ENCODE results near the gene ULK4. TPM values are rescaled to one million over a fixed set of nuclear protein-coding genes. Genes with fewer than 3 reads are reported as not detected.
A peak's percentile ranks its signal among the peaks of the same experiment; 100 is the strongest.
"Not testable (repeated sequence)": the region's sequence is repeated elsewhere in the genome, so short reads cannot be mapped to it uniquely, and the experiment has no call there.

ULK4 gene
- 0.79 and 3.6 TPM in 2 replicates for total RNA-seq (2014; rRNA removed; shearing (Covaris generic); ENCODE audit: low replicate concordance)

DNA sequence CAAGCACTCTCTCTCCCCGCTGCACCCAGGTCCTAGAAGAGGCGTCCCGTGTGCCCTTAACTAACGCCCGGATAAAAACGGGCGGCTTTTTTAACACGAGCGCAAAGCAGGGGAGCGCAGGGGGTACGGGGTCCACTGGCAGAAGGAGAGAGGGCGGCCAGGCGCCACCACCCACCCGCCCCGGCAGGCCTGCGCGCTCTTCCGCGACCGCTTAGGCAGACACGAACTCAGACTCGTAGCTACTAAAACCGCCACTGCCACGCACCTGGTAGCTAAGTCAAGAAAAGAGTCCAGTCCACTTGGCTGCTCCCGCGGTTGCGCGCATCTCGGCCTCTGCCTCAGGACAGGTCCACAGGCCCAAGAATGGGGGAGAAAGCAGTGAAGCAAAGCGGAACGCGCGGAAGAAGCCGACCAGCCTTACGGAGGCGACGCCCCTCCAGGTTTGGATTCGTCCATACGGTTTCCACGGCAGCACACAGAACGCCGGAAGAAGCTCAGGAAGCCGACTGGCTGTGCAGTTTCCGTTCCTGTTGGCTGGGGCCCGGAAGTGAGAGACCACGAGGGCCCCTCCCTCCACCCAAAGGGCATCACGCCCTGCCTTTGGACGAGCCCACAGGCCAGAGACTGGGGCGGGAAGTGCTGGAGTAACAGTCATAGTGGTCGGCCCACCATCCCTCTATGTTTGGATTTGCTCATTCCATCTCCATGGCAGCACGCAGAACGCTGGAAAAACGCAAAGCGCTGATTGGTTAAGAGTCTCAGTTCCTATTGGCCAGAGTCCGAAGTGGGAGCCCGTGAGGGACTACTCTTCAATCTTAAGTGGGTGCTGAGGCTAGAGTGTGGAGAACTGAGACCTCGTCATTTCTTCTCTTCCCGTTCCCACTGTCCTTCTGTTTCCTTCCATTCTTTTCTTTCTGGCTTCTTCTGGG lies at the start of gene ULK4:
Gene ULK4 (minus strand): TSS at position 353 of the 929 bp plus-strand sequence. CDS start 7,344 bp downstream, outside the sequence.
- peak within 1 kb of the TSS; percentile 89 for H3K4me3 ChIP-seq
- DNase-seq: peak; percentile 97
- H3K9me3 ChIP-seq: no peaks in the 10 kb centered on the region
- H3K36me3 ChIP-seq: peaks cover 2% of the 10 kb centered on the region; the same call in 1 of the 2 replicates
- no peaks in the 10 kb centered on the region for H3K27me3 ChIP-seq

DNA sequence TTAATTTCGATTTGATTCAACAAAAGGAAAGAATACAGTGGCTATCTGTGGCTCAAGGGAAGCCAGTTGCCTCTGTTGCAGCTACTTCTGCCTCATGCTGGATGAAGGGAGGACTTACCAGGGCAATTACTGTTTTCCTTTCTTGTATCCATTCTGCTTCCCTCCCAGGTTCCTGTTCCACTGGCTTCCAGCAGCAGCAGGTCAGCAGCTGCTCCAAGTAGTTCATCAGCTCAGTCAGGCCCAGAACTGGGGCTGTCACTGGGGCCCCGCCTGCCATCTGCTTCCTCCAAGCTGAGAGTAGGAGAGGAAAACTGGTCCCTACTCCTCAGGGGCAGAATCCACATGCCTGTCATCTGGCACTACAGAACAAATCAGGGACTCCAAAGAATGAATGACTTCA lies 48.6 kb upstream of the ULK4 start:
- Histone ChIP-seq H3K27me3 (no peaks in the 10 kb centered on the region), H3K9me3 (no peaks in the 10 kb centered on the region), H3K36me3 (no peaks in the 10 kb centered on the region), H3K4me3 (no peak overlapping the region)
- no peak for DNase-seq

DNA sequence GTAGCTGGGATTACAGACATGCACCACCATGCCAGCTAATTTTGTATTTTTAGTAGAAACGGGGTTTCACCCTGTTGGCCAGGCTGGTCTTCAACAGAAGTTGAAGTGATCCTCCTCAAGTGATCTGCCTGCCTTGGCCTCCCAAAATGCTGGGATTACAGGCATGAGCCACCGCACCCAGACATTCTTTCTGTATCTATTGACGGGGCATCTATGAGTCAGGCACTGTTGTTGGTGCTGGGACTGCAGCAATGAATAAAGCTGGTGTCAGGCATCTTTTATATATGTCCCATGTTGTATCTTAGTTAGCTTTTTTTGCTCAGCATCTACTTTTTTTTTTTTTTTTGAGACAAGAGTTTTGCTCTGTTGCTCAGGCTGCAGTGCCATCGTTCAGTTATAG lies 47.6 kb upstream of the ULK4 start:
- no peak for DNase-seq
- H3K27me3 ChIP-seq: no peaks in the 10 kb centered on the region
- H3K36me3 ChIP-seq: no peaks in the 10 kb centered on the region
- H3K4me3 ChIP-seq: no peak overlapping the region
- no peaks in the 10 kb centered on the region for H3K9me3 ChIP-seq

DNA sequence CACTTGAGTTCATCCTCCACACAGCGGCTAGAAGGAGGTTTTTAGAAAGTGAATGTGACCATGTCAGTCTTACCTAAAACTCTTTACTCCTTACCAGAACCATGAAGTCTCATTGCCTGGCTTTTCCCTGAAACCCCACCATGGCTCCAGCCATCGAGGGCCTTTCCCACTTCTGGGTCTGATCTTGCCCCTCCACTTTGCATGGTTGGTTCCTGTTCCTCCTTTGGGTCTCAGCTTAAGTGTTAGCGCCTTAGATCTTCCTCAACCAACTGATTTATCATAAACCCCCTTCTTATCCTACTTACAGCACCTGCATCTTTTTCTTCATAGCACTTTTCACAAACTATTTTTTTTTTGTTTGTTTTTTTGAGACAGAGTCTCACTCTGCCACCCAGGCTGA lies 45.9 kb upstream of the ULK4 start:
- Histone ChIP-seq H3K4me3 (no peak overlapping the region), H3K27me3 (no peaks in the 10 kb centered on the region), H3K9me3 (no peaks in the 10 kb centered on the region), H3K36me3 (no peaks in the 10 kb centered on the region)
- DNase-seq: no peak

DNA sequence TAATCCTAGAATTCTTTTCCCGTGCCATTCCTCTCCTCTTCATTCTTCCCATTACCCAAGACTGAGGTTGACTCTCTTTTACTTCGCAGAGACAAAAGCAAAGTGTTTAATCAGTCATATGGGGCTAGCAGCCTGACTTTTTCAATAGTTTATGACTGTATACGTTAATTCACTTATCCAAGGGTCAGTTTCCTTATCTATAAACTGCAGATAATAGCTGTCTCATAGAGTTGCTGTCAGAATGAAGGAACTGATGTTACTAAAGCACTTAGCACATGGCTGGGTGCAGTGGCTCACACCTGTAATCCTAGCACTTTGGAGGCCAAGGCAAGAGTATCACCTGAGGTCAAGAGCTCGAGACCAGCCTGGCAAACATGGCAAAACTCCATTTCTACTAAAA lies 43.5 kb upstream of the ULK4 start:
- DNase-seq: no peak
- no peaks in the 10 kb centered on the region for H3K36me3 ChIP-seq

DNA sequence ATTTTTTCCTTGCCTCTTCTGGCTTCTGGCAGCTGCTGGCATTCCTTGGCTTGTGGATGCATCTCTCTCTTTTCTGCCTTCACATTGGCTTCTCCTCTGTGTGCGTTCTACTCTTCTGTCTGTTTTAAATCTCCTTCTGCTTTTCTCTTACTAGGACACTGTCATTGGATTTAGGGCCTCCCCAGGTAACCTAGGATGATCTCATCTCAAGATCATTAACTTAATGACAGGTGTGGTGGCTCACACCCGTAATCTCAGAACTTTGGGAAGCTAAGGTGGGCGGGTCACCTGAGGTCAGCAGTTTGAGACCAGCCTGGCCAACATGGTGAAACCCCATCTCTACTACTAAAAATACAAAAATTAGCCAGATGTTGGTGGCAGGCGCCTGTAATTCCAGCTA lies 40.9 kb upstream of the ULK4 start:
- DNase-seq: no peak
- no peaks in the 10 kb centered on the region for H3K9me3 ChIP-seq
- H3K27me3 ChIP-seq: no peaks in the 10 kb centered on the region
- H3K36me3 ChIP-seq: no peaks in the 10 kb centered on the region
- H3K4me3 ChIP-seq: no peak overlapping the region

More for the DNA sequence above, 43.5 kb upstream of the ULK4 start:
- Histone ChIP-seq H3K9me3 (no peaks in the 10 kb centered on the region), H3K4me3 (no peak overlapping the region), H3K27me3 (no peaks in the 10 kb centered on the region)

DNA sequence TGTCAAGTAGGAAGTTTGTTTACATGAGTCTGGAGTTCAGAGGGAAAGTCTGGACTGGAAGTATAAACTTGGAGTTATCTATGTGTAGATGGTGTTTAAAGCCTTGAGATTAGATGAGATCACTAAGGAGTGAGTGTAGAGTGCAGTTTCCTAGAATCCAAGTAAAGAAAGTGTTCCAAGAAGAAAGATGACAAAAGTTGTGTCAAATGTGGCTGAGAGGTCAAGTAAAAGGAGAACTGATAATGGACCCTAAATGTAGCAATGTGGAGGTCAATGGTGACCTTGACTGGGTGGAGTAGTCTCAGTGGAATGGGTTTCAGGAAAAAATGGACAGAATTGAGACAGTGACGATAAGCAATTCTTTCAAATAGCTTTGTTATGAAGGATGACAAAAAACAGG lies 39.9 kb upstream of the ULK4 start:
- DNase-seq: no peak
- Histone ChIP-seq H3K4me3 (no peak overlapping the region), H3K27me3 (no peaks in the 10 kb centered on the region), H3K9me3 (no peaks in the 10 kb centered on the region), H3K36me3 (no peaks in the 10 kb centered on the region)

DNA sequence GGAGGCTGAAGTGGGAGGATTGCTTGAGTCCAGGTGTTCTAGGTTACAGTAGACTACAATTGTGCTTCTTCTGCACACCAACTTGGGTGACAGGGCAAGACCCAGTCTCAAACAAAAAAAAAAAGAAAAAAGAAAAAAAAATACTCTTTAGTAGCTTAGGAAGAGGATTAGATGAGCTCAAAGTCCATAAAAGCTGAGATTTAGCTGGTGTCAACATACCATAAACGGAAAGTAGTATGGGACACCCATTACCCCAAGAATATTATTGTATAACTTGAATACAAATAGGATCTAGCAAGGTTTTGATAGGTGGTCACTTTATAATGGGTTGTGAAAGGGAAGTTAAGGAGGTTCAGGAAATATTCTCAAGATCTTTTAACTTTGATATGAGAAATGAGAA lies 38.0 kb upstream of the ULK4 start:
- no peaks in the 10 kb centered on the region for H3K9me3 ChIP-seq
- no peak for DNase-seq
- no peak overlapping the region for H3K4me3 ChIP-seq
- H3K36me3 ChIP-seq: no peaks in the 10 kb centered on the region
- H3K27me3 ChIP-seq: no peaks in the 10 kb centered on the region

DNA sequence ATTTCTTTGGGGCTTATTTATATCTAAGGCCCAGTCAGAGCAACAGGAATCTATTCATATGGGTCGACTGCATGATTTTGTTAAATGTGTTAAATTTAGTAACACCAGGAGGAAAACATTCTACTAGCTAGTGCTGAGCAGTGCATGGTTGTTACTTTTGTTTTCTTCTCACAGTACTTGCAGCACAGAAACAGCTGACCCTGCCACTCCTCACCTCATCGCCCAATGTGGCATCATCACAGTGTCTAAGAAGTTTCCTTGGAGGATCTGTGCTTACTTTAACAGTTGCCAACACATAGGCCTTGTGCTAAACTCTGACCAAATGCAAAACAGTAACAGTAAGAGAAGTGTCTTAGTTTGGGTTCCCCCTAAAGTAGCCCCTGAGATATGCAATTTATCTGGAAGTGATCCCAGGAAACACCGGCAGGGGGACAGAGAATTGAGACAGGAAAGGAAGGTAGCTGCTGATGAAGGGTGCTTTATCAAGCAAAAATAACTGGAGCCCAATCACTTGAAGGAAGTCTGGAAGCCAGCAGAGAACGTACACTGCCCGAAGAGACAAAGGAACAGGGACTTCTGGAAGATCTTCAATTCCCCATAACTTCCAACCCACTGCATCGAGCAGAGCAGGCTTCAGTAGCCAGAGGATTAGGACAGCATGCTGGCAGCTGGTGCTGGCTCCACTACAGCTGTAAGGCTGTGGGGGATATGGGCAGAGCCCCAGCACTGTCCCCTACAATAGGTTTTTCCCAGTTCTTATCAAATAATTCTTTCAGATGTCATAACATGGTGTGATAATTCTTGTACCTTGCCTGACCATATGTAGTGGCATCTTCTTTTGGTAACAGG lies 36.0 kb upstream of the ULK4 start:
- DNase-seq: no peak
- Histone ChIP-seq H3K27me3 (no peaks in the 10 kb centered on the region), H3K9me3 (no peaks in the 10 kb centered on the region), H3K4me3 (no peak overlapping the region), H3K36me3 (no peaks in the 10 kb centered on the region)

DNA sequence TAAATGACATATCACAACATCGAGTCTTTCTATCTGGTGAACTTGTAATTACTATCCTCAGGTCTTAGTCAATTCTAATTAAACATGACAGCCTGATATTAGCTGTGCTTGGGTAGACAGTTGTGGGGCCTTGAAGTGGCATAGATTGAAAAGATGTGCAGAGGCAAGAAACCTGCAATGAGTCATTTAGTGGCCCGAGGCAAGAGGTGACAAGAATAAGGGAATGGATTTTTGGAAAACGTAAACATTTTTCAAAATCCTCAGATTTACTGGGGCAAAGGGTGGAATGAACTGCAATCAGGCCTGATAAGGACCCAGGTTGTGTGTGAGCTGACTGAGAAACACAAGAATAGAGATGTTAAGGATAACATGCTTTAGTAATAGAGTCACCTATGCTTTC lies 29.5 kb upstream of the ULK4 start:
- Histone ChIP-seq H3K4me3 (no peak overlapping the region), H3K36me3 (no peaks in the 10 kb centered on the region), H3K9me3 (no peaks in the 10 kb centered on the region), H3K27me3 (no peaks in the 10 kb centered on the region)
- DNase-seq: no peak

DNA sequence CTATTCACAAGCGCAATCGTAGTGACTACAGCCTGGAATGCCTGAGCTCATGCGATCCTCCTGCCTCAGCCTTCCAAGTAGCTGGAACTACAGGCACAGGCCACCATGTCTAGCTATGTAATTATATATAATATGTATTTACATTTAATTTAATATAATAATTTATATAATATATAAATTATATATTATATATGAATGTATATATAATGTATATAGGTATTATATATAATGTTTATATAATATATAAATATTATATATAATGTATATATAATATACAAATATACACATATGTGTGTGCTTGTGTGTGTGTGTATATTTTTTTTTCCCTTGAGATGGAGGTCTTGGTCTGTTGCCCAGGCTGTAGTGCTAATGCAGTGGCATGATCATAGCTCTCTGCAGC lies 27.6 kb upstream of the ULK4 start:
- H3K27me3 ChIP-seq: no peaks in the 10 kb centered on the region
- H3K36me3 ChIP-seq: no peaks in the 10 kb centered on the region
- H3K9me3 ChIP-seq: no peaks in the 10 kb centered on the region
- no peak overlapping the region for H3K4me3 ChIP-seq
- DNase-seq: no peak

DNA sequence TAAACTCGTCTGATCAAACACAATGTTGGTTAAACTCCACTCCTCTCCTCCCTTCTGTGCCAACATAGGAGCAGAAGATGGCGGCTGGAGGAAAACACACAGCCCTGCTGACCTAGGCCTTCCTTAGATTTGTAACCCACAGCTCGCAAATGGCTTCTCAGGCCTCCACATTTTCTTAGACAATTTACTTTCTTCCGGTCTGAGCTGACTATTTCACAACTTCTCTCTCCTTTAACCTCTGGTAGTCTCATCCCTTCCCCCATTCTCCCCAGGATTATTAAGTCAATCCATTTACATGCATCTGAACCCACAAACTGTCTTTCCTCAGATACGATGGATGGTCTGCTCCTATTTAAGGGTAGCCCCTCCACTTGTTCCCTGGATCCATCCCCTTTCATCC lies 25.7 kb upstream of the ULK4 start:
- no peak for DNase-seq
- no peaks in the 10 kb centered on the region for H3K36me3 ChIP-seq
- H3K9me3 ChIP-seq: no peaks in the 10 kb centered on the region
- no peak overlapping the region for H3K4me3 ChIP-seq
- H3K27me3 ChIP-seq: no peaks in the 10 kb centered on the region

DNA sequence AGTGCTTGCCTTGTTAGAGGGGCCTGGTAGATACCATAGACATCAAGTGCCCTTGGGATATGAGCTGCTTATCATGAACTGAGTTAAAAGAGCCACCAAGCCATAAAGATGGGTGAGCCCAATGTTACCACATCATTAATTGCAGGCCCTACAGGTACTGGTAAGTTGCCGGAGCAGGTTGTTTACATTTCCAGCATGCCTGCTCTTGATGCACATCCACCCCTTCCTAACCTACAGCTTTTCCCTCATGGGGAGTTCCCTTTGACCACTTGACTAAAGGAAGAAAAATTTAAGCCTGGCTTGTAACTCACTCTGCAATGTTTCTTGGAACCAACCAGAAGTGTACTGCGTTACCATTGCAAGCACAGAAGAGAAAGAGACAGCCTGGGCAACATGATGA lies 24.7 kb upstream of the ULK4 start:
- no peak for DNase-seq
- Histone ChIP-seq H3K36me3 (no peaks in the 10 kb centered on the region), H3K9me3 (no peaks in the 10 kb centered on the region)

DNA sequence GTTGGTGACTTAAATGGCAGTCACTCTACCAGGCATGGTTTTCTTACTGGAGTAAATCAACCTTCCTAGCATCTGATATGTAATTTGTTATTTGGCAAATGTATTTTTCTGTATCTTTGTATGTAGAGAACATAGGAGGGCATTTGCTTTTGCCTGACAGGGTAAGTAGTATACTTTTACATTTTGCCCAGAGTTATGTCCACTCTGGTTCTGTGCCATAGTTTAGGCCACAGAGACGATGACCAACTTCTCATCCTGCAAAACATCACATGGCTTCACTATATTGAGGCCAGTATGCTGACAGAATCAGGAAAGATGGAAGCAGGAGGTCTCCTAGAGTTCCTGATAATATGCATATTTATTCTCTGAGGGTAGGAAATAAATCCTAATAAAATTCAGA lies 23.1 kb upstream of the ULK4 start:
- H3K9me3 ChIP-seq: no peaks in the 10 kb centered on the region
- H3K36me3 ChIP-seq: no peaks in the 10 kb centered on the region
- H3K4me3 ChIP-seq: no peak overlapping the region
- DNase-seq: no peak
- no peaks in the 10 kb centered on the region for H3K27me3 ChIP-seq

More for the DNA sequence above, 24.7 kb upstream of the ULK4 start:
- H3K4me3 ChIP-seq: no peak overlapping the region
- no peaks in the 10 kb centered on the region for H3K27me3 ChIP-seq

DNA sequence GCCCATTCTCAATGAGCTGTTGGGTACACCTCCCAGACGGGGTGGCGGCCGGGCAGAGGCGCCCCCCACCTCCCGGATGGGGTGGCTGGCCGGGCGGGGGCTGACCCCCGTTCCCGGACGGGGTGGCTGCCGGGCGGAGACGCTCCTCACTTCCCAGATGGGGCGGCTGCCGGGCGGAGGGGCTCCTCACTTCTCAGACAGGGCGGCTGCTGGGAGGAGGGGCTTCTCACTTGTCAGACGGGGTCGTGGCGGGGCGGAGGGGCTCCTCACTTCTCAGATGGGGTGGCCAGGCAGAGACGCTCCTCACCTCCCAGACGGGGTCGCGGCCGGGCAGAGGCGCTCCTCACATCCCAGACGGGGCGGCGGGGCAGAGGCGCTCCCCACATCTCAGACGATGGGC lies 21.2 kb upstream of the ULK4 start:
- H3K27me3 ChIP-seq, DNase-seq: not testable (repeated sequence)

DNA sequence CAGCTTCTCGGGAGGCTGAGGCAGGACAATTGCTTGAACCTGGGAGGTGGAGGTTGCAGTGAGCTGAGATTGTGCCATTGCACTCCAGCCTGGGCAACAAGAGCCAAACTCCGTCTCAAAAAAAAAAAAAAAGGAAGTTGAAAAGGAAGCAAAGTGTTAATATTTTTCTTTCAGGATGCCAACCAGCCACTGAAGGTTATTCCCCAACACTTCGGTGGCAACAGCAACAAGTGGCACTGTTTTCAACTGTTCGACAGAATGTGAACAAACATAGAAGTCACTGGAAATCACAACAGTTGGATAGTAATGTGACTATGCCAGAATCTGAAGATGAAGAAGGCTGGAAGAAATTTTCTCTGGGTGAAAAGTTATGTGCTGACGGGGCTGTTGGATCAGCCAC lies 15.5 kb upstream of the ULK4 start:
- not testable (repeated sequence) for H3K27me3 ChIP-seq, H3K4me3 ChIP-seq, H3K9me3 ChIP-seq, DNase-seq, H3K36me3 ChIP-seq

More for the DNA sequence above, 21.2 kb upstream of the ULK4 start:
- H3K36me3 ChIP-seq, H3K9me3 ChIP-seq, H3K4me3 ChIP-seq: not testable (repeated sequence)

DNA sequence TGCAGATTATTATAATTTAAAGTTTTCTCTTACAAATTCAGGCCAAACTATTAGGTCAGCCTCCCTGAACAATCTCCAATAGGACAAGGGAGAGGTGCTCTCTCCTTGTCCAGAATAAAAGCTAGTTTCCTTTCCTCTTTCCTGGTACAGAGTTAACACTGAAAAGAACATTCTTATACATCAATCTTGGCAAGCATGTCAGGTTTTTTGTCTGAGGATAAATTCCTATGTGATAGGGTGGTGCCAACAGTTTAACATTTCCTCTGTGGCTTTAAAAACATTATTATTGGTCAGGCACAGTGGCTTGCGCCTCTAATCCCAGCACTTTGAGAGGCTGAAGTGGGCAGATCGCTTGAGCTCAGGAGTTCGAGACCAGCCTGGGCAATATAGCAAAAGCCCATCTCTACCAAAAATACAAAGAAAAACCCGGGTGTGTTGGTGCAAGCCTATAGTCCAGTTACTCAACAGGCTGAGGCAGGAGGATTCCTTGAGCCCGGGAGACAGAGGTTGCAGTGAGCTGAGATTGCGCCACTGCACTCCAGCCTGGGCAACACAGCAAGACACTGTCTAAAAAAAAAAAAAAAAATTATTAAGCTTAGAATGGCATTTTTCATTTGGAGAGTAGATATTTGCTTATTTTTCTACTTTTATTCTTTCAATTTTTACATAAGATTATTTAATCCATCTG lies 13.7 kb upstream of the ULK4 start:
- peak; percentile 26 for DNase-seq
- Histone ChIP-seq H3K27me3 (no peaks in the 10 kb centered on the region), H3K36me3 (no peaks in the 10 kb centered on the region), H3K9me3 (no peaks in the 10 kb centered on the region), H3K4me3 (no peak overlapping the region)

Data from MG63 (cell line).